Measurements from ENCODE around the gene METTL2A.
"Not testable (repeated sequence)": the region's sequence is repeated elsewhere in the genome, so short reads cannot be mapped to it uniquely, and the experiment has no call there.

METTL2A gene

DNA sequence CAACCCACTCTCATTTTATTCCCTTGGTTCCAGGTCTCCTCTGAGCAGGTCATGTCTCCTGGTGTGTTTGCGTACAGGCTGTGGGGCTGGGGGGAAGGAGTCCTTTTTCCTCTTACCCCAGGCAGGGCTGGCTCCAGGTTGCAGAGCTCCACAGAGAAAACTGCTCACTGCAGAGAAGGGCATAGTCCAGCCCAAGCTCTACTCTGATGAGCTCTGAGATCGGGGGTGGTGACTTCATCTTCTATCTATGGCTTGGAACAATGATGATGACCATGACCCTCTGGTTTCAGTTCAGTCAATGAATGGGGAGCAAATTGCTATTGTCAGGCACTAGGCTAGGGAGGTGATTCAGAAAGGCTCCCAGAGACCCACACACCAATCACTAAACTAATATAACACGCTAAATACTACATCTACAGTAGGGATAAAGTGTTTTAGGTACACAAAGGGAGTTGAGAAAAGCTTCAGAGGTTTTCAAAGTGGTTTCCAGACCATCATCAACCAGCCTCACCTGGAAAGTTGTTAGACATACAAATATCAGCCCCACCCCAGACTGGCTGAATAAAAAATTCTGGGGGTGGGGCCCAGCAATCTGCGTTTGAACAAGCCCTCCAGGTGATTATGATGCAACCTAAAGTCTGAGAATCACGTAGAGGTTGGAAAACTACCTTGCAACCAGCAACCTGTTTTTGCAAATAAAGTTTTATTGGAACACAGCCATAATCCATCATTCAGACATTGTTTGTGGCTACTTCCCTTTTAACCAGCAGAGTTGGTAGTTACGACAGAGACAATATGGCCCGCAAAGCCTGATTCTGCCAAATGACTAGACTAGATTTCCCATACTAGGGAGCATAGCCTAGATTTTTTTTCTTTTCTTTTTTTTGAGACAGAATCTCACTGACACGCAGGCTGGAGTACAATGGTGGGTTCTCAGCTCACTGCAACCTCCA lies 49.6 kb downstream of the METTL2A start:
- not testable (repeated sequence) for DNase-seq (ENCODE audit: low read depth); H3K4me3 ChIP-seq (ENCODE audit: low read length)

DNA sequence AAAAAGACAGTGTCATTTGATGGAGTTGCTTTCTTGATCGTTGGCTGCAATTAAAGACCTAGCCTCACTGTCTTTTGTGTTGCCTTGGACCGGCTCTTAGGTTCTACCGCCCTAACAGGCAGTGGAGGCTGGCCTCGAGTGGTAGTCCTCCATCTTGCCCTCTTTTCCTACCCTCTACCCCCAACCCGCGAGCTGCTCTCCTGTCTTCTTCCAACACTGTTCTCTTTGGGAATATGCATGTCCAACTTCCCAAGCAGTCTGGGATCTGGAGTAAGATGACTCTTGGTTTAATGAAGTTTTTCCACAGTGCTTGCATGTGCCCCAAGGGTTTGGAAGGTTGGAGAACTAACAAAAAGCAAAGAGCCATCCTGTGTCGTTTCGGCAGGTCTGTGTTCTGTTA lies 53.4 kb downstream of the METTL2A start:
- not testable (repeated sequence) for DNase-seq (ENCODE audit: low read depth)
- peak overlapping the region; percentile 63 for H3K4me3 ChIP-seq (ENCODE audit: low read length)

DNA sequence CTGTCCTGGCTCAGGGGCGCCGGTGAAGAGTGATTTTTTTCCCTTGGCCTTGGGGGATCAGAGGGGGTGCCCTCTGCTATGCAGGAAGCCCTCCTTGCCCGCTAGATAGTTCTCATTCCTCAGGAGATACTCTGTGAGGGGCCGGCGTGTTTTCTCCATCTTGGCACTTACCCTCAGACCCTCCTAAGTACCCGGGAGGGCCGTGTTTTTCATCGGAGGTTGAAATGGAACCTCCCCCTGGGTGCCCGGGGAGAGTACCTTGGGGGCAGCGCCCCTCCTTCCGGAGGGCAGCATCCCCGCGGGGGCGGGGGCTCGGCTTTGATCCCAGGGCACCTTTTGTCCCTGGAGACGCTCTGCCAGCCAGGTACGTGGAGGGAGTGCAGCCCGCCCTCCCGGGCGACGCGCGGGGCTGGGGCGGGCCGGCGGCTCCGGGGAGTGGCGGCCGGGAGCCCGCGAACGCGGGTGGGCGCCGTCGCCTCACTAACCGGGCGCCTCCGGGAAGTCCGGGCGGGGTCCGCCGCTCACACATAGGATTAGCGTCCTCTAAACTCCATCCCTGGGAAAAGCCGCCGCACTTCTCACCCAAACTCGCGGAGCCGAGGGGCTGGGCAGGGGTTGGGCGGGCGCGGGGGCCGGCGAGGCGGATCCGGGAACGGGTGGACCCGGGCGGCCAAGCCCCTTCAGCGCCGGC lies 54.2 kb downstream of the METTL2A start:
- peak overlapping the region; percentile 63 for H3K4me3 ChIP-seq (ENCODE audit: low read length)
- DNase-seq (ENCODE audit: low read depth), result not testable (repeated sequence)

DNA sequence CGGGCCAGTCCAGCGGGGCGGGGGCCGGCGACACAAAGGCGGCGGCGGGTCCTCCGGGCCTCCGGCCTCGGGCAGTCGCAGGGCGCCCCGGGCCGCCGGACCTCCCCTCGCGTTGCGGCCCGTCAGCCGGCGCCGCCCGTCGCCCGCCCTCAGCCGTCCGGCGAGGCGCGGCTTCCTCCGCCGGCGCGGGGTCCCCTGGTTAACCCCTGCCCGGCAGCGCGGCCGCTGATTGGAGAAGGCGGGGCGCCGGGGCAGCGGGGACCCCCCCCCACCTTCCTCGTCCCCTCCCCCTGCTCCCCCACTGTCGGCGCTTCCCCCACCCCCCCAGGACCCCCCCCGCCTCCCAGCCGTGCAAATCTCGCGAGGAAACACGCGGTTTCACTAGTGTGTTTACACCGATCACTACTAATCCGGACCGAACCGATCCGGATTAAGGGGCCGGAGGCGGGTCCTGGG lies 54.8 kb downstream of the METTL2A start, which contains the start of gene TLK2:
Gene TLK2, plus strand, starts transcription at position 402 of the 456 bp plus-strand sequence. CDS start 2,301 bp downstream, outside the sequence.
- TF ChIP-seq, protein P1, sequence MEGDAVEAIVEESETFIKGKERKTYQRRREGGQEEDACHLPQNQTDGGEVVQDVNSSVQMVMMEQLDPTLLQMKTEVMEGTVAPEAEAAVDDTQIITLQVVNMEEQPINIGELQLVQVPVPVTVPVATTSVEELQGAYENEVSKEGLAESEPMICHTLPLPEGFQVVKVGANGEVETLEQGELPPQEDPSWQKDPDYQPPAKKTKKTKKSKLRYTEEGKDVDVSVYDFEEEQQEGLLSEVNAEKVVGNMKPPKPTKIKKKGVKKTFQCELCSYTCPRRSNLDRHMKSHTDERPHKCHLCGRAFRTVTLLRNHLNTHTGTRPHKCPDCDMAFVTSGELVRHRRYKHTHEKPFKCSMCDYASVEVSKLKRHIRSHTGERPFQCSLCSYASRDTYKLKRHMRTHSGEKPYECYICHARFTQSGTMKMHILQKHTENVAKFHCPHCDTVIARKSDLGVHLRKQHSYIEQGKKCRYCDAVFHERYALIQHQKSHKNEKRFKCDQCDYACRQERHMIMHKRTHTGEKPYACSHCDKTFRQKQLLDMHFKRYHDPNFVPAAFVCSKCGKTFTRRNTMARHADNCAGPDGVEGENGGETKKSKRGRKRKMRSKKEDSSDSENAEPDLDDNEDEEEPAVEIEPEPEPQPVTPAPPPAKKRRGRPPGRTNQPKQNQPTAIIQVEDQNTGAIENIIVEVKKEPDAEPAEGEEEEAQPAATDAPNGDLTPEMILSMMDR (conservative IDR thresholded peaks at IDR 0.05; ENCODE audit: low read length), result no peak
- DNase-seq (ENCODE audit: low read depth), result peak; percentile 77
- H3K4me3 ChIP-seq (ENCODE audit: low read length), result peak within 1 kb of the TSS; percentile 73

DNA sequence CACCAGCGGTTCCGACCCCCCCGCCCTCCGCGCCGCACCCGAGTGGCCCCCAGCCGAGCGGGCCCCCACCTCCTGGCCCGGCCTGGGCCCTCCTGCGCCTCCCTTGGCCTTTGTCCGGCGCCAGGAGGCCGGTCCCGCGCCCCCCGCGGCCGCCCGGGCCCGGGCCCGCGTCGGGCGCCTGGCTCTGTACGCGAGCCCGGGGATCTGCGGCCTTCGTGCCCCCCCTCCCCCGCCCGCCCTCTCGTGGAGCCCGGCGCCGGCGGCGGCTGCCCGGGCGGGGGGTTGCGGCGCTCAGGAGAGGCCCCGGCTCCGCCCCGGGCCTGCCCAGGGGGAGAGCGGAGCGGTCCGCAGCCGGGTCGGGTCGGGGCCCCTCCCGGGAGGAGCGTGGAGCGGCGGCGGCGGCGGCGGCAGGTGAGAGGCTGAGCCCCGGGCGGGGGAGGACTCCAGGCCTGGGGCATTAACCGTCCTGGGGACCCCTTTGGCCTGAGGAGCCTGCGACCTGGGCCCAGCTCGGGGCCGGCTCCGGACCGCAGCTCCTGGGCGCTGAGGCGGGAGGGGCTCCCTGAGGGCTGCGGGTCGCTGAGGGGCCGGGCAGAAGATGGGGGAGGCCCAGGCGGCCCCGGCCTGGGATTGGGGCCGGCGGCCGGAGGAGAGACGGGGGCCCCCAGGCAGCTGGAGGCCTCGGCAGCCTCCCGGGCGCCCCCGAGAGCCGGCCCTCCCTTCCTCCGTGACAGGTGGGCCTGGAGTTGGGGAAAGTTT lies 55.4 kb downstream of the METTL2A start:
- peak; percentile 4 for DNase-seq (ENCODE audit: low read depth)
- peak overlapping the region; percentile 73 for H3K4me3 ChIP-seq (ENCODE audit: low read length)

DNA sequence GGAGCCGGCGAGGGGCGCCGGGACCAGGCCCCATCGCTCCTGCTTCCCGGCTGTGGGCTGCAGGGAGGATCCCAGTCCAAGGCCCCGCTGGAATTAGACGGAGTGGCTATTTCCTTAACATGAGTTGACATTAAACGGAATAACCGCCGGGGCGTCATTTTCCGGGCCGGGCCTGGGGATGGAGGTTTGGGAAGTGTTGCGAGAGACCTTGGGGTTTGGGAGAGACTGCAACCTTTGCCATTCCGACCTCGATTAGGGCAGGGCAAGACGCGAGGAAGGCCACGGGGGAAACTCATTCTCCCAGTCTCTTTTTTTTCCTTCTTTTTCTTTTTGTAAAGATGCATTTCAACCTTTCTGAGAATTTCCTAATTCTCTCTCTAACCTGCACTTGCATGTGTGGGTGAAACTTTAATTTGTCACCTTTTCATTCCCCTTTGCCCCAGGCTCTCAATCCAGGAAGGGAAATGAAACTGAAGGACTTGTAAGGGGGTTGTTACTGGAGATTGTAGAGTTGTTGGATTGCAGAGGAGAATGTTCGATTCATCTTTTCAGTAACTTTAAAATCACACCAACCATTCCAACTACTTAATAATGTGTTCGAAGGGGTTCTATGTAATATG lies 56.1 kb downstream of the METTL2A start:
- peak; percentile 14 for DNase-seq (ENCODE audit: low read depth)
- H3K4me3 ChIP-seq (ENCODE audit: low read length), result peak overlapping the region; percentile 73

DNA sequence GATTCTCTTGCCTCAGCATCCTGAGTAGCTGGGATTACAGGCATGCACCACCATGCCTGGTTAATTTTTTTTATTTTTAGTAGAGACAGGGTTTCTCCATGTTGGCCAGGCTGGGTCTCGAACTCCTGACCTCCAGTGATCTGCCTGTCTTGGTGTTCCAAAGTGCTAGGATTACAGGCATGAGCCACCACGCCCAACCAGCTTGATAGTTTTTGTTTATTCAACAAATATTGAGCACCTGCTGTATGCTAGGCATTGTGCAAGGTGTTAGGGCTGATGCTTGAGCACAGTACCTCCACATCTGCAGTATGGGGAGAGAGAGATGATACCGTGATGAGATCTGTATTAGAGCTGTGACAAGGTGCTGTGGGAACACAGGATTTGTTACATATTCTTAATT lies 58.9 kb downstream of the METTL2A start:
- not testable (repeated sequence) for H3K4me3 ChIP-seq (ENCODE audit: low read length); DNase-seq (ENCODE audit: low read depth)

DNA sequence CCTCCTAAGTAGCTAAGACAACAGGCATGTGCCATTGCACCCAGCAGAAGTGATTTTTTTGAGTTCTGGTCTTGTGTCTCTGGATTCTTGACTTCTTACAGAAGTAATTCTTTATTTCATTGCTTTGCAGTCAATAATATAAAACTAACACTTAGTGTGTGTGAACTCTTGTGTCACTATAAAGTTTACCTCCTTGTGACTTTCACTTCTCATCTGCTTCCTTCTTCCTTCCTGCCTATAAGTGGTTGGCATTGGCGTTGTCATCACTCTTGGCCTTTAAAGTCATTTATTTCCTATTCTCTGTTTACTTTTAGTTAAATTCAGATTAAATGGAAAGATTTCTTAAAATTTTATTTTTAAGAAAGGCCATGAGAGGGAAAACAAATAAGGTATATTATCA lies 67.3 kb downstream of the METTL2A start:
- not testable (repeated sequence) for DNase-seq (ENCODE audit: low read depth); H3K4me3 ChIP-seq (ENCODE audit: low read length)

DNA sequence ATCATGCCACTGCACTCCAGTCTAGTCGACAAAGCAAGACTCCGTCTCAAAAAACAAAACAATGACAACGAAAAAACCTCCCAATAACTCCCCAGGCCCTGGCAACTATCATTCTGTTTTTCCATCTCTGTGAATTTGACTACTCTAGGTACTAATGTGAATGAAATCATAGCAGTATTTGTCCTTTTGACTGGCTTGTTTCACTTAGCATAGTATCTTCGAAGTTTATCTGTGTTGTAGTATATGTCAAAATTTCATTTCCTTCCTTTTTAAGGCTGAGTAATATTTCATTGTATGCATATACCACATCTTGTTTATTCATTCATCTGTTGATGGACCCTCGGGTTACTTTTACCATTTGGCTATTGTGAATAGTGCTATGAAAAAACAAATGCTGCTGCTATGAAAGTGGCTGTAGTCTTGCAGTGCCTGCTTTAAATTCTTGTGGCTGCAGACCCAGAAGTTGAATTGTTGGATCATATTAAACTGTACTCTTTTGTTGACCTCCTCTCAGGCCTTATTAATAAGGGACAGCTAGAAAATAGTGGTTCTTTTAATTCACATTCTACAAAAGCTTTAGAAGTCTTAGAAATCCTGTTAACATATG lies 69.5 kb downstream of the METTL2A start:
- DNase-seq (ENCODE audit: low read depth); H3K4me3 ChIP-seq (ENCODE audit: low read length): not testable (repeated sequence)

DNA sequence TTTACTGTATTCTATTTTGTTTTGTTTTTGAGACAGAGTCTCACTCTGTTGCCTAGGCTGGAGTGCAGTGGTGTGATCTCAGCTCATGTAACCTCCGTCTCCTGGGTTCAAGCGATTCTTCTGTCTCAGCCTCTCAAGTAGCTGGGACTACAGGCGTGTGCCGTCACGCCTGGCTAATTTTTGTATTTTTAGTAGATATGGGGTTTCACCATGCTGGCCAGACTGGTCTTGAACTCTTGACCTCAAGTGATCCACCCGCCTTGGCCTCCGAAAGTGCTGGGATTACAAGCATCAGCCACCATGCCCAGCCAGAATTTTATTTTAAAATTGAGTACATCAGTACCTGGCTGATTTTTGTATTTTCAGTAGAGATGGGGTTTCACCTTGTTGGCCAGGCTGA lies 70.4 kb downstream of the METTL2A start:
- not testable (repeated sequence) for DNase-seq (ENCODE audit: low read depth); H3K4me3 ChIP-seq (ENCODE audit: low read length)

DNA sequence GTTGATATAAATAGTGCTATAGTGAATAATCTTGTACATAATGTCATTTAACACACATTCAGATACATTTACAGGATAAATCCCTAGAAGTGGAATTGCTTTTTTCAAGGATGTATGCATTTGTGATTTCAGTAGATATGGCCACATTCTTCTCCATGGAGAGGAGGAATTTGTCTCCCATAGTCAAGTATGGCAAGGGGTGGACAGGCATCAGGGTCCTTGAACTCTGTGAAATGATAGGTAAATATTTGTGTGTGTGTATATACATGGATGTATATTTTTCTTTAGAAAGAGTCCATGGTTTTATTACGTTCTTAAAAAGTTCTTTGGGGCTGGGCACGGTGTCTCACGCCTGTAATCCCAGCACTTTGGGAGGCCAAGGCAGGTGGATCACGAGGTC lies 72.6 kb downstream of the METTL2A start:
- H3K4me3 ChIP-seq (ENCODE audit: low read length); DNase-seq (ENCODE audit: low read depth): not testable (repeated sequence)

DNA sequence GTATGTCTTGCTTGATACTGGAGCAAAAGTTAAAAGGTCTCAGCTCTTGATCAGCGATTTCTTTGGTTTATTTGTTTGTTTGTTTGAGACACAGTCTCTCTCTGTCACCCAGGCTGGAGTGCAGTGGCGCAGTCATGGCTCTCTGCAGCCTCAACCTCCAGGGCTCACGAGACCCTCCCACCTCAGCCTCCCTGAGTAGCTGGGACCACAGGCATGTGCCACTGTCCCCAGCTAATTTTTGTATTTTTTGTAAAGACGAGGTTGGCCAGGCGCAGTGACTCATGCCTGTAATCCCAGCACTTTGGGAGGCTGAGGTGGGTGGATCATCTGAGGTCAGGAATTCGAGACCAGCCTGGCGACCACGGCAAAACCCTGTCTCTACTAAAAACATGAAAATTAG lies 75.1 kb downstream of the METTL2A start:
- not testable (repeated sequence) for DNase-seq (ENCODE audit: low read depth); H3K4me3 ChIP-seq (ENCODE audit: low read length)

All from AG10803 (cell line).